ENCODE data around the gene RNU6-1.

Gene RNU6-1

GRCh38 chr15:67828278-67828968 lies 11.4 kb downstream of the RNU6-1 start:
- Histone ChIP-seq H3K4me3 (ENCODE audit: insufficient read depth, low read depth, low read length, poor library complexity, severe bottlenecking) (peak overlapping the region; percentile 3), H3K4me1 (ENCODE audit: control insufficient read depth, insufficient read depth, low read length, poor library complexity, severe bottlenecking) (peaks cover 67% of the 10 kb centered on the region), H3K36me3 (ENCODE audit: control insufficient read depth, insufficient read depth, low read length) (no peaks in the 10 kb centered on the region), H3K27ac (ENCODE audit: insufficient read depth, low read length, poor library complexity, severe bottlenecking) (no peak overlapping the region), H3K9me3 (ENCODE audit: control insufficient read depth, low read length) (no peaks in the 10 kb centered on the region), H3K27me3 (replicated peaks; ENCODE audit: control insufficient read depth, insufficient read depth, low read length, poor library complexity, severe bottlenecking) (peaks cover 90% of the 10 kb centered on the region)
- no peak for DNase-seq

- Histone ChIP-seq H3K9me3 (ENCODE audit: control insufficient read depth, low read length) (no peaks in the 10 kb centered on the region), H3K27ac (ENCODE audit: insufficient read depth, low read length, poor library complexity, severe bottlenecking) (no peak overlapping the region), H3K4me3 (ENCODE audit: insufficient read depth, low read depth, low read length, poor library complexity, severe bottlenecking) (no peak overlapping the region), H3K36me3 (ENCODE audit: control insufficient read depth, insufficient read depth, low read length) (no peaks in the 10 kb centered on the region), H3K4me1 (ENCODE audit: control insufficient read depth, insufficient read depth, low read length, poor library complexity, severe bottlenecking) (peaks cover 63% of the 10 kb centered on the region), H3K27me3 (replicated peaks; ENCODE audit: control insufficient read depth, insufficient read depth, low read length, poor library complexity, severe bottlenecking) (peaks cover 88% of the 10 kb centered on the region)
- no peak for DNase-seq
These were observed 12.1 kb downstream of the RNU6-1 start for GRCh38 chr15:67827562-67828277.

GRCh38 chr15:67826717-67827561 lies 12.9 kb downstream of the RNU6-1 start:
- DNase-seq = no peak
- no peaks in the 10 kb centered on the region for H3K9me3 ChIP-seq (ENCODE audit: control insufficient read depth, low read length)
- peaks cover 68% of the 10 kb centered on the region for H3K4me1 ChIP-seq (ENCODE audit: control insufficient read depth, insufficient read depth, low read length, poor library complexity, severe bottlenecking)
- H3K27me3 ChIP-seq (replicated peaks; ENCODE audit: control insufficient read depth, insufficient read depth, low read length, poor library complexity, severe bottlenecking) = peaks cover 88% of the 10 kb centered on the region
- no peaks in the 10 kb centered on the region for H3K36me3 ChIP-seq (ENCODE audit: control insufficient read depth, insufficient read depth, low read length)
- H3K27ac ChIP-seq (ENCODE audit: insufficient read depth, low read length, poor library complexity, severe bottlenecking) = no peak overlapping the region
- no peak overlapping the region for H3K4me3 ChIP-seq (ENCODE audit: insufficient read depth, low read depth, low read length, poor library complexity, severe bottlenecking)

GRCh38 chr15:67825881-67826716 lies 13.7 kb downstream of the RNU6-1 start:
- Histone ChIP-seq H3K9me3 (ENCODE audit: control insufficient read depth, low read length) (no peaks in the 10 kb centered on the region), H3K4me1 (ENCODE audit: control insufficient read depth, insufficient read depth, low read length, poor library complexity, severe bottlenecking) (peaks cover 77% of the 10 kb centered on the region), H3K27ac (ENCODE audit: insufficient read depth, low read length, poor library complexity, severe bottlenecking) (no peak overlapping the region), H3K4me3 (ENCODE audit: insufficient read depth, low read depth, low read length, poor library complexity, severe bottlenecking) (no peak overlapping the region), H3K36me3 (ENCODE audit: control insufficient read depth, insufficient read depth, low read length) (no peaks in the 10 kb centered on the region), H3K27me3 (replicated peaks; ENCODE audit: control insufficient read depth, insufficient read depth, low read length, poor library complexity, severe bottlenecking) (peaks cover 94% of the 10 kb centered on the region)
- no peak for DNase-seq

- no peak within 1 kb of the TSS for H3K4me3 ChIP-seq (ENCODE audit: insufficient read depth, low read depth, low read length, poor library complexity, severe bottlenecking)
- no peak for DNase-seq
These were observed 14.6 kb downstream of the RNU6-1 start, which contains the start of gene SKOR1 for GRCh38 chr15:67824976-67825880. TSS of gene SKOR1 (plus strand) at chr15:67825509. CDS start at chr15:67825603, 94 bp downstream.

GRCh38 chr15:67824197-67824968 lies 15.5 kb downstream of the RNU6-1 start:
- Histone ChIP-seq H3K36me3 (ENCODE audit: control insufficient read depth, insufficient read depth, low read length) (no peaks in the 10 kb centered on the region), H3K27ac (ENCODE audit: insufficient read depth, low read length, poor library complexity, severe bottlenecking) (no peak overlapping the region), H3K4me3 (ENCODE audit: insufficient read depth, low read depth, low read length, poor library complexity, severe bottlenecking) (no peak overlapping the region), H3K9me3 (ENCODE audit: control insufficient read depth, low read length) (no peaks in the 10 kb centered on the region), H3K27me3 (replicated peaks; ENCODE audit: control insufficient read depth, insufficient read depth, low read length, poor library complexity, severe bottlenecking) (peaks cover 94% of the 10 kb centered on the region), H3K4me1 (ENCODE audit: control insufficient read depth, insufficient read depth, low read length, poor library complexity, severe bottlenecking) (peaks cover 68% of the 10 kb centered on the region)
- no peak for DNase-seq

More at GRCh38 chr15:67824976-67825880, 14.6 kb downstream of the RNU6-1 start, which contains the start of gene SKOR1:
- Histone ChIP-seq H3K4me1 (ENCODE audit: control insufficient read depth, insufficient read depth, low read length, poor library complexity, severe bottlenecking) (peaks cover 76% of the 10 kb centered on the region), H3K27me3 (replicated peaks; ENCODE audit: control insufficient read depth, insufficient read depth, low read length, poor library complexity, severe bottlenecking) (peaks cover 94% of the 10 kb centered on the region), H3K27ac (ENCODE audit: insufficient read depth, low read length, poor library complexity, severe bottlenecking) (no peak within 1 kb of the TSS), H3K36me3 (ENCODE audit: control insufficient read depth, insufficient read depth, low read length) (no peaks in the 10 kb centered on the region), H3K9me3 (ENCODE audit: control insufficient read depth, low read length) (no peaks in the 10 kb centered on the region)

- no peak for DNase-seq
- no peak overlapping the region for H3K4me3 ChIP-seq (ENCODE audit: insufficient read depth, low read depth, low read length, poor library complexity, severe bottlenecking)
- H3K9me3 ChIP-seq (ENCODE audit: control insufficient read depth, low read length) = no peaks in the 10 kb centered on the region
- no peak overlapping the region for H3K27ac ChIP-seq (ENCODE audit: insufficient read depth, low read length, poor library complexity, severe bottlenecking)
- H3K27me3 ChIP-seq (replicated peaks; ENCODE audit: control insufficient read depth, insufficient read depth, low read length, poor library complexity, severe bottlenecking) = peaks cover 90% of the 10 kb centered on the region
- no peaks in the 10 kb centered on the region for H3K36me3 ChIP-seq (ENCODE audit: control insufficient read depth, insufficient read depth, low read length)
- H3K4me1 ChIP-seq (ENCODE audit: control insufficient read depth, insufficient read depth, low read length, poor library complexity, severe bottlenecking) = peaks cover 59% of the 10 kb centered on the region
These were observed 16.3 kb downstream of the RNU6-1 start for GRCh38 chr15:67823314-67824196.

Measured in effector memory CD4-positive, alpha-beta T cell (primary cell).